Naive B cell (primary cell): Measurements from ENCODE around the gene DSG4. TPM values are rescaled to one million over a fixed set of nuclear protein-coding genes. Genes with fewer than 3 reads are reported as not detected.

Source experiments
- ATAC-seq, 2 donors: fragments of 150-1000 bp; cut with Tn5 transposase; 2 replicates each; pipeline ENCODE4 v1.10.0; 2021; ENCODE audit warnings: low read depth in 2 of 2, mild to moderate bottlenecking in 2 of 2, moderate library complexity in 2 of 2
- DNase-seq: peaks from one replicate; pipeline ENCODE4 v3.0.0; 2022
- H3K27ac Mint-ChIP-seq, 6 donors: one replicate each; pipeline ENCODE4 v1.8.0; 2020 to 2022; ENCODE audit warnings: mild to moderate bottlenecking in 6 of 6, mixed read lengths in 6 of 6, moderate library complexity in 5 of 6, inconsistent platforms in 2 of 6
- H3K27me3 Mint-ChIP-seq, 3 donors: one replicate each; pipeline ENCODE4 v1.8.0; 2021 to 2022; ENCODE audit warnings: mixed read lengths in 3 of 3, mild to moderate bottlenecking in 1 of 3
- H3K36me3 Mint-ChIP-seq, 2 donors: one replicate each; pipeline ENCODE4 v1.8.0; 2020 to 2022; ENCODE audit warnings: mixed read lengths in 2 of 2, inconsistent platforms in 1 of 2, mild to moderate bottlenecking in 1 of 2
- H3K4me1 Mint-ChIP-seq, 3 donors: one replicate each; pipeline ENCODE4 v1.8.0; 2020 to 2022; ENCODE audit warnings: mixed read lengths in 3 of 3, inconsistent platforms in 1 of 3, mild to moderate bottlenecking in 1 of 3, moderate library complexity in 1 of 3
- H3K4me3 Mint-ChIP-seq, 8 donors: one replicate each; pipeline ENCODE4 v1.8.0; 2020 to 2022; ENCODE audit warnings: mild to moderate bottlenecking in 8 of 8, mixed read lengths in 8 of 8, moderate library complexity in 8 of 8, inconsistent platforms in 2 of 8
- H3K9me3 Mint-ChIP-seq, 7 donors: one replicate each; pipeline ENCODE4 v1.8.0; 2020 to 2022; ENCODE audit warnings: mixed read lengths in 7 of 7, mild to moderate bottlenecking in 5 of 7, inconsistent platforms in 2 of 7, moderate library complexity in 1 of 7
- polyA plus RNA-seq, 6 donors: library from polyadenylated mRNA; unstranded; fragments of 300-500 nt; fragmentation: Illumina TruSeq; gene quantifications; one replicate each; pipeline ENCODE4 v1.2.3, GENCODE V29; 2021; ENCODE audit warnings: low read depth in 6 of 6

Gene DSG4
- polyA plus RNA-seq, 6 donors from 2014 or later: not detected

- Mint-ChIP-seq H3K4me1 (no peaks in the 10 kb centered on the region), H3K27ac (no peak overlapping the region), H3K36me3 (no peaks in the 10 kb centered on the region), H3K27me3 (peaks cover 0 to 3% (median 0%) of the 10 kb centered on the region in 3 donors), H3K9me3 (no peaks in the 10 kb centered on the region), H3K4me3 (no peak overlapping the region)
- no peak for DNase-seq
- ATAC-seq: no peak
Observed at GRCh38 chr18:31444142-31444541, 67.6 kb downstream of the DSG4 start.

- DNase-seq: no peak
- H3K9me3 Mint-ChIP-seq: no peaks in the 10 kb centered on the region
- H3K36me3 Mint-ChIP-seq: no peaks in the 10 kb centered on the region
- no peak for ATAC-seq
- H3K27me3 Mint-ChIP-seq: peaks cover 0 to 12% (median 0%) of the 10 kb centered on the region in 3 donors
- no peaks in the 10 kb centered on the region for H3K4me1 Mint-ChIP-seq
- no peak overlapping the region for H3K4me3 Mint-ChIP-seq
- H3K27ac Mint-ChIP-seq: no peak overlapping the region
Observed at GRCh38 chr18:31445908-31446307, 69.3 kb downstream of the DSG4 start.

GRCh38 chr18:31446854-31447253, 70.3 kb downstream of the DSG4 start:
- Mint-ChIP-seq H3K27ac (no peak overlapping the region), H3K4me3 (no peak overlapping the region), H3K4me1 (no peaks in the 10 kb centered on the region), H3K27me3 (peaks cover 0 to 12% (median 0%) of the 10 kb centered on the region in 3 donors), H3K36me3 (no peaks in the 10 kb centered on the region), H3K9me3 (no peaks in the 10 kb centered on the region)
- ATAC-seq: no peak
- DNase-seq: no peak

GRCh38 chr18:31447530-31448191, 71.1 kb downstream of the DSG4 start, which contains the start of gene DSG3:
TSS of gene DSG3 (plus strand) at chr18:31447741. CDS start at chr18:31447878, 137 bp downstream.
- Mint-ChIP-seq H3K9me3 (no peaks in the 10 kb centered on the region), H3K27me3 (peaks cover 0 to 12% (median 0%) of the 10 kb centered on the region in 3 donors), H3K4me3 (no peak within 1 kb of the TSS), H3K4me1 (no peaks in the 10 kb centered on the region), H3K27ac (no peak within 1 kb of the TSS), H3K36me3 (no peaks in the 10 kb centered on the region)
- DNase-seq (no peak), ATAC-seq (no peak)

- ATAC-seq: no peak
Observed at GRCh38 chr18:31450409-31450808, 73.8 kb downstream of the DSG4 start.

GRCh38 chr18:31451625-31452024, 75.0 kb downstream of the DSG4 start:
- H3K27me3 Mint-ChIP-seq: peaks cover 0 to 12% (median 0%) of the 10 kb centered on the region in 3 donors
- H3K9me3 Mint-ChIP-seq: no peaks in the 10 kb centered on the region
- no peaks in the 10 kb centered on the region for H3K4me1 Mint-ChIP-seq
- no peak overlapping the region for H3K4me3 Mint-ChIP-seq
- ATAC-seq: no peak
- DNase-seq: no peak
- no peak overlapping the region for H3K27ac Mint-ChIP-seq
- no peaks in the 10 kb centered on the region for H3K36me3 Mint-ChIP-seq

More at GRCh38 chr18:31450409-31450808, 73.8 kb downstream of the DSG4 start:
- Mint-ChIP-seq H3K27me3 (peaks cover 0 to 12% (median 0%) of the 10 kb centered on the region in 3 donors), H3K4me3 (no peak overlapping the region), H3K9me3 (no peaks in the 10 kb centered on the region), H3K4me1 (no peaks in the 10 kb centered on the region), H3K36me3 (no peaks in the 10 kb centered on the region), H3K27ac (no peak overlapping the region)
- no peak for DNase-seq

- ATAC-seq: no peak
- Mint-ChIP-seq H3K27ac (no peak overlapping the region), H3K36me3 (no peaks in the 10 kb centered on the region), H3K27me3 (peaks cover 0 to 8% (median 0%) of the 10 kb centered on the region in 3 donors), H3K4me3 (no peak overlapping the region), H3K9me3 (peaks cover 0 to 2% (median 0%) of the 10 kb centered on the region in 7 donors), H3K4me1 (no peaks in the 10 kb centered on the region)
- DNase-seq: no peak
Observed at GRCh38 chr18:31454066-31454708, 77.6 kb downstream of the DSG4 start.

Other genes starting within 250 kb of the DSG4 start
- not detected for gene DSC1, start 213.9 kb upstream of the DSG4 start, polyA plus RNA-seq
- gene DSG1, start 58.6 kb upstream of the DSG4 start, polyA plus RNA-seq: not detected
- not detected for gene DSG3, start 71.0 kb downstream of the DSG4 start, polyA plus RNA-seq
- gene DSG2, start 121.4 kb downstream of the DSG4 start, polyA plus RNA-seq: not detected
- not detected for gene TTR, start 215.1 kb downstream of the DSG4 start, polyA plus RNA-seq